ENCODE data around the gene SMAD3.

Gene SMAD3

GRCh38 chr15:67066041-67066958 lies 898 bp downstream of the SMAD3 start:
- peak overlapping the region; percentile 80 for H3K4me3 ChIP-seq (ENCODE audit: low read depth, low read length)
- H3K9me3 ChIP-seq (ENCODE audit: control insufficient read depth, insufficient read depth, low read depth, low read length): no peaks in the 10 kb centered on the region
- CTCF ChIA-PET: interaction anchor here (0.6 to 1.7 kb wide), 3 partner anchors 117 to 174 kb away, joined by 3 to 6 read pairs (median 4); no protein-coding TSS in a partner anchor
- POLR2A ChIA-PET: interaction anchor here (0.7 to 2.0 kb wide), 22 partner anchors 8 to 190 kb away, joined by 3 to 10 read pairs (median 4); no protein-coding TSS in a partner anchor
- peaks cover 22% of the 10 kb centered on the region for H3K4me1 ChIP-seq (ENCODE audit: control insufficient read depth, insufficient read depth, low read length)
- H3K36me3 ChIP-seq (ENCODE audit: control insufficient read depth in 2 of 2, insufficient read depth in 1 of 2, low read length in 2 of 2): peaks cover 0 to 7% of the 10 kb centered on the region in 2 experiments; a peak in 1 of 3 replicates
- peak overlapping the region; percentile 98 for H3K27ac ChIP-seq (ENCODE audit: extremely low read depth, low read depth, low read length)
- TF ChIP-seq ZNF202 (tag by site-specific recombination; IDR thresholded peaks at IDR 0.05; ENCODE audit: borderline replicate concordance) (no peak), ZNF132 (tag by site-specific recombination; IDR thresholded peaks at IDR 0.05; ENCODE audit: borderline replicate concordance) (no peak), ZNF530 (tag by site-specific recombination; IDR thresholded peaks at IDR 0.05; ENCODE audit: low read depth) (no peak), INSM2 (tag by site-specific recombination; IDR thresholded peaks at IDR 0.05) (peak; percentile 15), GLIS1 (tag by site-specific recombination; IDR thresholded peaks at IDR 0.05) (peak; percentile 92), BCL6B (tag by site-specific recombination; IDR thresholded peaks at IDR 0.05) (no peak), MEIS1 (CRISPR knock-in tag; IDR thresholded peaks at IDR 0.05; ENCODE audit: borderline replicate concordance) (no peak), PATZ1 (tag by site-specific recombination; IDR thresholded peaks at IDR 0.05) (peak; percentile 98), PRDM1 (tag by site-specific recombination; IDR thresholded peaks at IDR 0.05) (peak; percentile 70; the same call in 1 of the 2 replicates), HOXC10 (CRISPR knock-in tag; IDR thresholded peaks at IDR 0.05) (no peak), ZNF571 (tag by site-specific recombination; IDR thresholded peaks at IDR 0.05) (no peak), ZNF423 (tag by site-specific recombination; IDR thresholded peaks at IDR 0.05) (0 out of 2 replicates have a peak, but pooled peaks have one; percentile 51), ZNF624 (tag by site-specific recombination; IDR thresholded peaks at IDR 0.05) (no peak), YY2 (tag by site-specific recombination; IDR thresholded peaks at IDR 0.05) (no peak), PRDM10 (tag by site-specific recombination; IDR thresholded peaks at IDR 0.05) (no peak; the same call in 1 of the 2 replicates), ZNF239 (tag by site-specific recombination; IDR thresholded peaks at IDR 0.05) (peak; percentile 70; the same call in 1 of the 2 replicates), ZNF302 (tag by site-specific recombination; IDR thresholded peaks at IDR 0.05; ENCODE audit: low read depth) (no peak), ZNF623 (tag by site-specific recombination; IDR thresholded peaks at IDR 0.05) (no peak), ZFP69B (tag by site-specific recombination; IDR thresholded peaks at IDR 0.05) (no peak), ZNF558 (tag by site-specific recombination; IDR thresholded peaks at IDR 0.05) (no peak), ZNF311 (tag by site-specific recombination; IDR thresholded peaks at IDR 0.05; ENCODE audit: borderline replicate concordance) (no peak), CTCF (tag by site-specific recombination; IDR thresholded peaks at IDR 0.05) (peak; percentile 41), ZNF785 (tag by site-specific recombination; IDR thresholded peaks at IDR 0.05) (no peak), ZNF146 (tag by site-specific recombination; IDR thresholded peaks at IDR 0.05) (no peak), KLF8 (tag by site-specific recombination; IDR thresholded peaks at IDR 0.05) (0 out of 2 replicates have a peak, but pooled peaks have one; percentile 60), ZNF776 (tag by site-specific recombination; IDR thresholded peaks at IDR 0.05; ENCODE audit: borderline replicate concordance) (no peak), ZNF324 (tag by site-specific recombination; IDR thresholded peaks at IDR 0.05) (peak; percentile 60; the same call in 1 of the 2 replicates)
